Raji (cell line): ENCODE measurements around the gene DRD5.

Experiments
- POLR2A ChIP-seq: IDR thresholded peaks from 2 replicates; pipeline ENCODE4 v1.6.1; 2011; ENCODE audit warnings: low read depth, low read length, control low read depth; ENCODE audit not compliant: insufficient read depth

The DRD5 gene

GRCh38 chr4:9812501-9813340 lies 31.3 kb downstream of the DRD5 start:
- no peak for TF ChIP-seq POLR2A

GRCh38 chr4:9816285-9816684 lies 34.9 kb downstream of the DRD5 start:
- no peak for TF ChIP-seq POLR2A

GRCh38 chr4:9820343-9820742 lies 38.9 kb downstream of the DRD5 start:
- TF ChIP-seq POLR2A, result no peak

GRCh38 chr4:9825049-9825448 lies 43.6 kb downstream of the DRD5 start:
- TF ChIP-seq POLR2A, result no peak

- no peak for TF ChIP-seq POLR2A
Measured at GRCh38 chr4:9826551-9826950, 45.1 kb downstream of the DRD5 start.

GRCh38 chr4:9832640-9833039 lies 51.2 kb downstream of the DRD5 start:
- no peak for TF ChIP-seq POLR2A

- no peak for TF ChIP-seq POLR2A
Measured at GRCh38 chr4:9833421-9833820, 52.0 kb downstream of the DRD5 start.
